ENCODE data around the gene NAXE. TPM values are rescaled to one million over a fixed set of nuclear protein-coding genes. Genes with fewer than 3 reads are reported as not detected.
A peak's percentile ranks its signal among the peaks of the same experiment; 100 is the strongest.

Gene NAXE
- total RNA-seq, 1 experiment from 2014 or later: 96.6 TPM

DNA sequence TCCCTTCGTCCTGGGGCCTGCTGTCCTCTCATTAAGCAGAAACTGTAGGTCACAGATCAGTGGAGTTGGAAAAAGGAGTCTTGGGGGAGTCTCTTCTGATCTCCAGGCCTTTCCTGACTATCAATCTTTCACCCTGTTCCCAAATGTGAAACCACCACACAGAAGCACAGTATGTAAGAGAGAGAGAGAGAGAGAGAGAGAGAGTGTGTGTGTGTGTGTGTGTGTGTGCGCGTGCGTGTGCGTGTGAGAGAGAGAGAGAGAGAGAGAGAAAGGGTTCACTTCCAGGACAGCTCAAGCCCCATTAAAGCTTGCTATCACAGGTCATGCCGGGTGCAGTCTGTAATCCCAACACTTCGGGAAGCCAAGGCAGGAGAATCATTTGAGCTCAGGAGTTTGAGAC lies 13.5 kb upstream of the NAXE start:
- Histone ChIP-seq H3K18ac (ENCODE audit: insufficient read length, low read depth, low read length) (no peak overlapping the region), H4K20me1 (ENCODE audit: control insufficient read depth, insufficient read depth, insufficient read length) (no peaks in the 10 kb centered on the region), H4K5ac (ENCODE audit: insufficient read length, low read depth, low read length) (no peak overlapping the region), H2AK5ac (ENCODE audit: insufficient read length, low read length) (no peak overlapping the region), H3T11ph (ENCODE audit: low read length) (no peak overlapping the region), H2BK120ac (ENCODE audit: low read depth, low read length, poor library complexity, severe bottlenecking) (no peak overlapping the region), H3K9ac (ENCODE audit: extremely low read depth, insufficient read length, low read length) (no peak overlapping the region), H3K79me1 (ENCODE audit: insufficient read depth, low read depth, low read length, poor library complexity, severe bottlenecking) (no peaks in the 10 kb centered on the region), H3K23ac (ENCODE audit: insufficient read length, low read depth, low read length) (no peak overlapping the region), H2BK15ac (ENCODE audit: low read depth, low read length) (no peak overlapping the region), H3K4me1 (ENCODE audit: insufficient read depth, low read length) (no peaks in the 10 kb centered on the region), H3K9me3 (ENCODE audit: control insufficient read depth, low read depth, low read length) (no peaks in the 10 kb centered on the region), H4K8ac (replicated peaks; ENCODE audit: insufficient read length, low read depth, low read length) (no peak overlapping the region), H2BK12ac (ENCODE audit: insufficient read length, low read depth, low read length) (no peak overlapping the region), H3K4ac (ENCODE audit: low read depth, low read length) (no peak overlapping the region), H2BK20ac (ENCODE audit: low read depth, low read length, poor library complexity, severe bottlenecking) (no peak overlapping the region), H3K14ac (ENCODE audit: insufficient read depth, low read length) (no peak overlapping the region), H3K27me3 (ENCODE audit: insufficient read depth, low read length) (no peaks in the 10 kb centered on the region), H3K56ac (ENCODE audit: insufficient read length, low read depth, low read length) (no peak overlapping the region), H2AFZ (ENCODE audit: low read length) (no peak overlapping the region), H3K23me2 (ENCODE audit: insufficient read length, low read depth, low read length, poor library complexity, severe bottlenecking) (no peaks in the 10 kb centered on the region), H3K79me2 (ENCODE audit: insufficient read depth, low read length) (no peaks in the 10 kb centered on the region), H3K27ac (ENCODE audit: insufficient read length, low read depth, low read length) (no peak overlapping the region), H4K91ac (ENCODE audit: insufficient read length, low read depth, low read length) (no peak overlapping the region), H2BK5ac (ENCODE audit: insufficient read length, low read length) (no peak overlapping the region), H3K4me2 (ENCODE audit: insufficient read depth, insufficient read length, low read length) (no peak overlapping the region)
- Mint-ChIP-seq H3K9me3 (no peaks in the 10 kb centered on the region), H3K4me3 (no peak overlapping the region), H3K4me1 (no peaks in the 10 kb centered on the region; a peak in 1 of 4 replicates), H3K36me3 (ENCODE audit: insufficient read depth in 1 of 3, low read depth in 3 of 3) (no peaks in the 10 kb centered on the region), H3K27me3 (ENCODE audit: low read depth) (peaks cover 2% of the 10 kb centered on the region), H3K27ac (0 out of 7 replicates have a peak overlapping the region, but pooled peaks of 1 of the 3 experiments have one; percentile 0)
- no peak for DNase-seq
- TF ChIP-seq CTCF (conservative IDR thresholded peaks at IDR 0.05): no peak
- no CpG with 5 or more reads among the region's 7 CpGs for WGBS (ENCODE audit: extremely low coverage, insufficient read length, low lambda C conversion rate)

Data from H9 (cell line).